Activated T-helper 1 cell treated with Interleukin-2 at 50 U/mL for 16 hours (primary cell): ENCODE data around the gene SUPT4H1.

Source experiments
- DNase-seq: peaks from one replicate; pipeline ENCODE4 v3.0.0-alpha.2; 2020; ENCODE audit warnings: low read depth

The SUPT4H1 gene

GRCh38 chr17:58329035-58329809 is 22.8 kb downstream of the SUPT4H1 start:
- DNase-seq: no peak

GRCh38 chr17:58328195-58329034 is 23.6 kb downstream of the SUPT4H1 start, which contains the start of gene TSPOAP1:
Gene TSPOAP1, minus strand, starts transcription at chr17:58328795. Its CDS starts 875 bp downstream, at chr17:58327920.
- peak; percentile 55 for DNase-seq

- DNase-seq: no peak
Measured at GRCh38 chr17:58327363-58328194, 24.4 kb downstream of the SUPT4H1 start.

GRCh38 chr17:58326609-58327362 is 25.2 kb downstream of the SUPT4H1 start:
- DNase-seq: no peak

- DNase-seq: no peak
Measured at GRCh38 chr17:58325976-58326468, 26.0 kb downstream of the SUPT4H1 start.

GRCh38 chr17:58325289-58325726 is 26.7 kb downstream of the SUPT4H1 start:
- DNase-seq: no peak

GRCh38 chr17:58324409-58325288 is 27.4 kb downstream of the SUPT4H1 start:
- DNase-seq: no peak

- DNase-seq: no peak
Measured at GRCh38 chr17:58324056-58324408, 28.0 kb downstream of the SUPT4H1 start.

- DNase-seq: no peak
Measured at GRCh38 chr17:58323366-58324055, 28.5 kb downstream of the SUPT4H1 start.

GRCh38 chr17:58322581-58323185 is 29.3 kb downstream of the SUPT4H1 start:
- DNase-seq: no peak

- DNase-seq: no peak
Measured at GRCh38 chr17:58321571-58322525, 30.2 kb downstream of the SUPT4H1 start.

GRCh38 chr17:58320570-58321323 is 31.3 kb downstream of the SUPT4H1 start:
- DNase-seq: no peak

- DNase-seq: no peak
Measured at GRCh38 chr17:58320163-58320558, 31.8 kb downstream of the SUPT4H1 start.

- no peak for DNase-seq
Measured at GRCh38 chr17:58319173-58320162, 32.5 kb downstream of the SUPT4H1 start.

- no peak for DNase-seq
Measured at GRCh38 chr17:58318627-58319172, 33.3 kb downstream of the SUPT4H1 start.

- DNase-seq: no peak
Measured at GRCh38 chr17:58318065-58318481, 33.9 kb downstream of the SUPT4H1 start.
